Stimulated activated effector memory CD8-positive, alpha-beta T cell treated with anti-CD3 and anti-CD28 coated beads, Interleukin-12 subunit alpha, Interleukin-12 subunit beta, amount 100 ng/mL, for 72 hours (primary cell): Measurements from ENCODE around the gene COBLL1.
A peak's percentile ranks its signal among the peaks of the same experiment; 100 is the strongest.
"Not testable (repeated sequence)": the region's sequence is repeated elsewhere in the genome, so short reads cannot be mapped to it uniquely, and the experiment has no call there.

Experiments used
- ATAC-seq: fragments of 150-1000 bp; cut with Tn5 transposase; 2 replicates; pipeline ENCODE4 v1.10.0; 2021
- DNase-seq, 2 donors: peaks; one replicate each; pipeline ENCODE4 v3.0.0; 2021 to 2022; ENCODE audit warnings: low spot score in 2 of 2
- H3K27ac Mint-ChIP-seq: one replicate; pipeline ENCODE4 v1.8.0; 2022; ENCODE audit warnings: mild to moderate bottlenecking, mixed read lengths
- H3K36me3 Mint-ChIP-seq: one replicate; pipeline ENCODE4 v1.8.0; 2022; ENCODE audit warnings: mild to moderate bottlenecking, mixed read lengths
- H3K4me1 Mint-ChIP-seq: one replicate; pipeline ENCODE4 v1.8.0; 2022; ENCODE audit warnings: mixed read lengths
- H3K4me3 Mint-ChIP-seq: one replicate; pipeline ENCODE4 v1.8.0; 2022; ENCODE audit warnings: mild to moderate bottlenecking, mixed read lengths
- H3K9me3 Mint-ChIP-seq: one replicate; pipeline ENCODE4 v1.8.0; 2022; ENCODE audit warnings: mixed read lengths

COBLL1 gene

DNA sequence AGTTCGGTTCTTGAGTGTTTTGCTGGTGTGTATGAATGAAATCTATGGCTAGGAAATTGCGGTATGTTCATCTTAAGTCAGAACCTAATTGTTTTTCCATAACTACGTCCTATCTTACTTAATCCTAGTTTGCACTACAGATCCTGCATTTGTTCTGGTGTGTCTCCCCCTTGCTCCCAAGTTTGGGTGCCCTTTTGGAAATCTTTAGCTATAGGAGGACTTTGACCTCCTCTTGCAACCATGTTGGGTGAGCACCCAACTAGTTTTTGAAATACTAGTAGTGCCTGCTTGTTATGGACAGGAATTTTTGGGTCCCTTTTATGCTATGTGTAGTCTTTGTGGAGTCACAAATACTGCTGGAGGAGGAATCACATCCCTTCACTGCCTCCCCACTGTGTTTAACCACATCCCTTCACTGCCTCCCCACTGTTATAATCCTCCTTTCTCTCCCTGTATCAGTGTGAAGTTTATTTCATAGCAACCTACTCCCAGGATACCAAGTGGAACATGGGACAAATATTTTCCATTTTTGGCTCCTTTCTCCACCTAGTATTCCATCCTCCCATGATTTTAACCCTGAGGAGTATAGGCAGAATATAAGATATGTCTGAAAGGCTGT lies 26.3 kb upstream of the COBLL1 start:
- H3K4me1 Mint-ChIP-seq, result no peaks in the 10 kb centered on the region
- DNase-seq (no peak), ATAC-seq (no peak)
- H3K4me3 Mint-ChIP-seq, result no peak overlapping the region
- H3K27ac Mint-ChIP-seq, result no peak overlapping the region
- no peaks in the 10 kb centered on the region for H3K36me3 Mint-ChIP-seq
- H3K9me3 Mint-ChIP-seq, result peaks cover 6% of the 10 kb centered on the region

GRCh38 chr2:164866381-164866780 lies 24.8 kb upstream of the COBLL1 start:
- not testable (repeated sequence) for ATAC-seq, H3K4me1 Mint-ChIP-seq, H3K9me3 Mint-ChIP-seq, H3K36me3 Mint-ChIP-seq, H3K4me3 Mint-ChIP-seq, DNase-seq, H3K27ac Mint-ChIP-seq

DNA sequence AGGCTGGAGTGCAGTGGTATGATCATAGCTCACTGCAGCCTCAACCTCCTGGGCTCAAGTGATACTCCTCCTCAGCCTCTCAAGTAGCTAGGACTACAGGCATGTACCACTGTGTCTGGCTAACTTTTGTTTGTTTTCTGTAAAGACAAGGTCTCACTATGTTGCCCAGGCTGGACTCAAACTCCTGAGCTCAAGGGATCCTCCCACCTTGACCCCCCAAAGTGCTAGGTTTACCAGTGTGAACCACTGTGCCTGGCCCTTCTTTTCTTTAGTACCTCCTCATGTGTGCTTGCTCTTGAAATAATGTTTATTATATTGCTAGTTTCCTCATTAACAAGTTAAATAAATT lies 19.0 kb upstream of the COBLL1 start:
- Mint-ChIP-seq H3K36me3 (no peaks in the 10 kb centered on the region), H3K4me3 (no peak overlapping the region), H3K9me3 (peaks cover 4% of the 10 kb centered on the region), H3K27ac (no peak overlapping the region), H3K4me1 (no peaks in the 10 kb centered on the region)
- ATAC-seq (no peak), DNase-seq (no peak)

DNA sequence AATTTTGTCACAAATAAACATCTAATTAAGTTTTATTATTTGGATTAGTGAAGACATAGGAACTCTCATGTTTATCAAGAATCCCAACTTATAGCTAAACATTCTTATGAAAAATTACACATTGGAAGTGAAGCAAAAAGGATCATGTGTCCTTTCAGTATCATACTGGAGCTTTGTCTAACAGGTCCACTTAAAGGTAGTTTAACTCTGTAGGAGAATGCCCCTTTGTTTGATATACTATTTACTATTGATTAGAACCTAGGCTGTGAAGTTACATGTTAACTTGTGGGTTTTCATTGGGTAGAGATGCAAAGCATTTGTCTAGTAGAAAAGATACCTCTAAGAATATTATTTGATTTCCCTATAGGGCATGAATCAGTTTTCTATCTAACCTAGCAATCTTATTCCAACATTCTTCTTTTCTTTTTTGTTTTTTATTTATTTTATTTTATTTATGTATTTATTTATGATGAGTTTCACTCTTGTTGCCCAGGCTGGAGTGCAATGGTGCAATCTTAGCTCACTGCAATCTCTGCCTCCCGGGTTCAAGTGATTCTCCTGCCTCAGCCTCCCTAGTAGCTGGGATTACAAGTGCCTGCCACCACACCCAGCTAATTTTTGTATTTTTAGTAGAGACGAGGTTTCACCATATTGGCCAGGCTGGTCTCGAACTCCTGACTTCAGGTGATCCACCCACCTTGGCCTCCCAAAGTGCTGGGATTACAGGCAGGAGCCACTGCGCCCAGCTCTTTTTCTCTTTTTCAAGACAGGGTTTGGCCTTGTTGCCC lies 18.5 kb upstream of the COBLL1 start:
- ATAC-seq, H3K9me3 Mint-ChIP-seq, H3K27ac Mint-ChIP-seq, DNase-seq, H3K36me3 Mint-ChIP-seq, H3K4me1 Mint-ChIP-seq, H3K4me3 Mint-ChIP-seq: not testable (repeated sequence)

DNA sequence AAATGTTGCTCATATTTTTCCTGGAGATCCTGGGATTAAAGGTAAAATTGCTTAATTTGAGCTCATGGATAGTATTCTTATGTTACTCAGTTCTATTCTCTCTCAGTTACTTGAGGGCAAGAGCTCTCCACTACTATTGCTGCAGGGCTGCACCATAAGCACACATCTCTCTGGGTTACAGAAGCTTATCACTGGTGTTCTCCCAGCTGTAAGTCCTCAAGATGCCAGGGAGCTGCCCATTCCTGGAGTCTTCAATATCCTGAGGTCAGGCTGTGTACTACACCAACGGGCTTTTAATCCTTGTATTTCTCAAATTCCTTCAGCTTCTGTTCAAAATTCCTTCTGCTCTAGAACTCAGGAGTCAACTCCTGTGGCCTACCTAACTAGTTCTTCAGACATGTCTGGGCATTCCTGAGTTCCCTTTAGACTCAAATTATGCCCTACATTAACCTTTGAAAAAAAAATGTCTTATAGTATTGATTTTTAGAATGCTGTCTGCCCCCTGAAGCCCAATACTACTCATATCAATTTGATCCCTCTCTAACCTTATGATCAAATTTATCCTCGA lies 17.7 kb upstream of the COBLL1 start:
- Mint-ChIP-seq H3K27ac (no peak overlapping the region), H3K9me3 (peaks cover 5% of the 10 kb centered on the region), H3K36me3 (no peaks in the 10 kb centered on the region), H3K4me1 (no peaks in the 10 kb centered on the region), H3K4me3 (no peak overlapping the region)
- ATAC-seq, result no peak
- DNase-seq, result no peak

DNA sequence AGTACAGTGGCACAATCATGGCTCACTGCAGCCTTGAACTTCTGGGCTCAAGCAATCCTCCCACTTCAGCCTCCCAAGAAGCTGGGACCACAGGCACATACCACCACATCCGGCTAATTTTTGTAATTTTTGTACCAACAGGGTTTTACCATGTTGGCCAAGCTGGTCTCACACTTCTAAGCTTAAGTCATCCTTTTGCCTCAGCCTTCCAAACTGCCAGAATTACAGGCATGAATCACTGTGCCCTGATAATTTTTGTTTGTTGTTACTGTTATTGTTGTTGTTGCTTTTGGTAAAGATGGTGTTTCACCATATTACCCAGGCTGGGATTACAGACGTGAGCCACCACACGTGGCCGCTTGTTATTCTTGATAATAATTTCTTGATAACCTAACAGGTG lies 10.5 kb upstream of the COBLL1 start:
- no peak overlapping the region for H3K4me3 Mint-ChIP-seq
- DNase-seq (no peak), ATAC-seq (no peak)
- peaks cover 4% of the 10 kb centered on the region for H3K9me3 Mint-ChIP-seq
- H3K4me1 Mint-ChIP-seq, result no peaks in the 10 kb centered on the region
- no peaks in the 10 kb centered on the region for H3K36me3 Mint-ChIP-seq
- no peak overlapping the region for H3K27ac Mint-ChIP-seq

- Mint-ChIP-seq H3K4me3 (no peak overlapping the region), H3K4me1 (no peaks in the 10 kb centered on the region), H3K27ac (no peak overlapping the region), H3K36me3 (no peaks in the 10 kb centered on the region), H3K9me3 (peaks cover 2% of the 10 kb centered on the region)
- no peak for ATAC-seq
- DNase-seq, result no peak
Observed at GRCh38 chr2:164850235-164850634, 8.6 kb upstream of the COBLL1 start.

GRCh38 chr2:164849506-164849905 lies 7.9 kb upstream of the COBLL1 start:
- Mint-ChIP-seq H3K4me1 (no peaks in the 10 kb centered on the region), H3K4me3 (no peak overlapping the region), H3K36me3 (no peaks in the 10 kb centered on the region), H3K27ac (no peak overlapping the region), H3K9me3 (peaks cover 2% of the 10 kb centered on the region)
- no peak for DNase-seq
- ATAC-seq, result no peak

GRCh38 chr2:164847981-164848741 lies 6.5 kb upstream of the COBLL1 start:
- Mint-ChIP-seq H3K36me3 (no peaks in the 10 kb centered on the region), H3K27ac (no peak overlapping the region), H3K9me3 (no peaks in the 10 kb centered on the region), H3K4me1 (no peaks in the 10 kb centered on the region), H3K4me3 (no peak overlapping the region)
- ATAC-seq (no peak), DNase-seq (no peak)

GRCh38 chr2:164847291-164847690 lies 5.7 kb upstream of the COBLL1 start:
- Mint-ChIP-seq H3K9me3 (no peaks in the 10 kb centered on the region), H3K27ac (no peak overlapping the region), H3K36me3 (no peaks in the 10 kb centered on the region), H3K4me3 (no peak overlapping the region), H3K4me1 (no peaks in the 10 kb centered on the region)
- ATAC-seq (no peak), DNase-seq (no peak)

- DNase-seq, result no peak
- Mint-ChIP-seq H3K36me3 (no peaks in the 10 kb centered on the region), H3K9me3 (no peaks in the 10 kb centered on the region), H3K4me3 (no peak overlapping the region), H3K27ac (no peak overlapping the region), H3K4me1 (no peaks in the 10 kb centered on the region)
- ATAC-seq, result no peak
Observed at GRCh38 chr2:164846276-164846675, 4.7 kb upstream of the COBLL1 start.

- H3K4me3 Mint-ChIP-seq, result no peak overlapping the region
- no peaks in the 10 kb centered on the region for H3K4me1 Mint-ChIP-seq
- ATAC-seq (no peak), DNase-seq (no peak)
- H3K27ac Mint-ChIP-seq, result no peak overlapping the region
- no peaks in the 10 kb centered on the region for H3K36me3 Mint-ChIP-seq
- H3K9me3 Mint-ChIP-seq, result no peaks in the 10 kb centered on the region
Observed at GRCh38 chr2:164843346-164843911, 1.8 kb upstream of the COBLL1 start.

DNA sequence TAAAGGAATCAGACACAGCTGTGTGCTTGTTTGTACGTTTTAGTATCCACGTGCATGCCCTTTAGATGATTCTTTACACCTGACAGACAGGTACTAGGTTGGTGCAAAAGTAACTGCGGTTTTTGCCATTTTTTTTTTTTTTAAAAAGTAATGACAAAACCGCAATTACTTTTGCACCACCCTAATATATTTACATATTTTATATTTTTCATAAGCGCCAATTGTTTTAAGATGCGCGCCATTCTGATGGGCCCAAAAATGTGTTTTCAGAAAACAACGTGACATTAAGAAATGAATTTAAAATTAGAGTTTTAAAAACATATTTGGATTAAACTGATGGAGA lies 972 bp upstream of the COBLL1 start:
- Mint-ChIP-seq H3K4me1 (no peaks in the 10 kb centered on the region), H3K4me3 (peak overlapping the region; percentile 37), H3K9me3 (no peaks in the 10 kb centered on the region), H3K27ac (no peak overlapping the region), H3K36me3 (no peaks in the 10 kb centered on the region)
- no peak for DNase-seq
- no peak for ATAC-seq

DNA sequence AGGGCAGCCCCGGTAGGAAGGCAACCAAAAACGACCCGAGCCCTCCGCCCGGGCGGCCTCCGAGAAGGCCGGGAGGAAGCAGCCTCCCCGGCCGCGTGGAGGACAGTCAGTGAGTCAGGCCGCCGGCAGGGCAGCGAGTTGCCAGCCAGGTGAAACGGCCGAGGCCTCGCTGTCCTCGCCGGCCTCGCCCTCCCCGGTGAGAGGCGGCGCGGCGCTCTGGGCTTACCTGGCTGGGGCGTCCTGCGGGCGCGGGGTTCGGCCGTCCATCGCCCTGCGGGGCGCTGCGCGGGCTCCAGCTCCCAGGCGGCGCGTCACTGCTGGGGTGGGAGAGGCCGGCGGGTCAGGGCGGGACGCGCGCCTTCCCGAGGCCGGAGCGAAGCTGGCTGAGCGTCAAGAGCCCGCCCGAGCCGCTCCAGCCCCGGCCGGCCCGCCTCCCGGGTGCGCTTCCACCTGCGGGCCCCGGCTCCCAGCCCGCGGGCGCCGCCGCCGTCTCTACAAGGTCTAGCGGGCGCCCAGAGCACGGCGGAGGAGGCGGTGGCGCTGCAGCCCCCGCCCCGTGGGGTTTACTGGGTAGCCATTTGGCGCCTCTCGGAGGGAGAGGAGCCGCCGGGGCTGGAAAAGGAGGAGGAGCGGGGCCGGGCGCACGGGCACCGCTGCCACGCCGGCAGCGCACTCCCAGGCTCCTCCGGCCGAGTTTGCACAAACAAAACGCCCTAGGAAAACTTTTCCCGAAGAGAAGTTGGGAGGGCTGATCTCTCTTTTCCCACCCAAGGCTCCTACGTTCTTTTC lies 499 bp downstream of the COBLL1 start:
- peak overlapping the region; percentile 55 for H3K4me3 Mint-ChIP-seq
- DNase-seq (no peak), ATAC-seq (peak; percentile 76)
- no peak overlapping the region for H3K27ac Mint-ChIP-seq
- H3K36me3 Mint-ChIP-seq, result no peaks in the 10 kb centered on the region
- H3K9me3 Mint-ChIP-seq, result no peaks in the 10 kb centered on the region
- no peaks in the 10 kb centered on the region for H3K4me1 Mint-ChIP-seq

DNA sequence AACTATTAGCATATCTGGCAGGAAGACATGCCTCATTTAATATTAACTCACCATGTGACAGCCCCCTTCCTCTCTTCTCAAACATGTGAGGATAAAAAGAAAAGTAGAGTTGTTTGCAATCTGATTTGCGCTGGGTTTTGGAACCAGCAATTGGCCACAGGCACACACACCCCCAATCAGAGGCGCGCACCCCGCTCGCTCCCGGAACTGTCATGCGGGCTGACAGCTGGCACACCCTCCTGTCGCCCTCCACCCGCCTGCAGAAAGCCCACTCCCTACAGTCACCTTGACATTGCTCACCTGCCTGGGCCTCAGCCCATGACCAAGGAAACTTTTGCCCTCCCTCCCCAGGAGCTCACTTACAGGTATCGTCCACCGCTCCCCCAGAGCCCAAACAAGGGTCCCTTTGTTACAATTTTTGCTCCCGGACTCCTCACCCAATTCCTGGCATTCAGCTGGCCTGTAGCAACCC lies 1.1 kb downstream of the COBLL1 start:
- no peaks in the 10 kb centered on the region for H3K4me1 Mint-ChIP-seq
- no peaks in the 10 kb centered on the region for H3K9me3 Mint-ChIP-seq
- H3K27ac Mint-ChIP-seq, result no peak overlapping the region
- H3K36me3 Mint-ChIP-seq, result no peaks in the 10 kb centered on the region
- ATAC-seq (peak; percentile 27), DNase-seq (no peak)
- H3K4me3 Mint-ChIP-seq, result peak overlapping the region; percentile 55
